Measurements from ENCODE around the gene EIF3L. TPM values are rescaled to one million over a fixed set of nuclear protein-coding genes. Genes with fewer than 3 reads are reported as not detected.

EIF3L gene
- total RNA-seq, 1 donor from 2014 or later: 971 TPM

- Histone ChIP-seq H3K27ac (no peak overlapping the region), H3K27me3 (peaks cover 42% of the 10 kb centered on the region), H3K9me3 (ENCODE audit: low read depth) (no peaks in the 10 kb centered on the region), H3K4me2 (peak overlapping the region; percentile 99), H4K20me1 (ENCODE audit: low read depth) (peaks cover 45% of the 10 kb centered on the region), H3K4me1 (peaks cover 35% of the 10 kb centered on the region), H3F3A (ENCODE audit: low read depth) (peaks cover 63% of the 10 kb centered on the region), H3K36me3 (no peaks in the 10 kb centered on the region), H2AFZ (replicated peaks) (no peak overlapping the region), H3K9ac (peak overlapping the region; percentile 47), H3K4me3 (peak overlapping the region; percentile 81), H3K79me2 (ENCODE audit: low read depth) (peaks cover 39% of the 10 kb centered on the region)
- peak overlapping the region; percentile 6 for H3K27ac Mint-ChIP-seq
- TF ChIP-seq CTCF (IDR thresholded peaks at IDR 0.05) (no peak), EZH2 (IDR thresholded peaks at IDR 0.05) (no peak), EZH2phosphoT487 (IDR thresholded peaks at IDR 0.05) (no peak)
- H3K27me3 Mint-ChIP-seq (ENCODE audit: insufficient read depth, low read depth): peaks cover 20% of the 10 kb centered on the region
- H3K4me3 Mint-ChIP-seq: peak overlapping the region; percentile 88
- peaks cover 36% of the 10 kb centered on the region for H3K4me1 Mint-ChIP-seq
- no peaks in the 10 kb centered on the region for H3K36me3 Mint-ChIP-seq
- peak; percentile 49 for DNase-seq (ENCODE audit: low spot score)
- peaks cover 3% of the 10 kb centered on the region for H3K9me3 Mint-ChIP-seq
Observed at GRCh38 chr22:37806409-37807333, 42.5 kb upstream of the EIF3L start.

GRCh38 chr22:37807410-37808293, 41.6 kb upstream of the EIF3L start, which contains the start of gene GCAT:
GCAT (plus strand) TSS chr22:37807934; CDS start chr22:37807968, 34 bp downstream.
- H3K9ac ChIP-seq: peak within 1 kb of the TSS; percentile 47

More at GRCh38 chr22:37807410-37808293, 41.6 kb upstream of the EIF3L start, which contains the start of gene GCAT:
- peak; percentile 98 for DNase-seq (ENCODE audit: low spot score)
- no peaks in the 10 kb centered on the region for H3K36me3 Mint-ChIP-seq
- Histone ChIP-seq H3K4me1 (peaks cover 35% of the 10 kb centered on the region), H3F3A (ENCODE audit: low read depth) (peaks cover 61% of the 10 kb centered on the region), H2AFZ (replicated peaks) (no peak within 1 kb of the TSS), H3K4me3 (peak within 1 kb of the TSS; percentile 81), H3K36me3 (no peaks in the 10 kb centered on the region), H3K27ac (no peak within 1 kb of the TSS), H3K27me3 (peaks cover 41% of the 10 kb centered on the region), H3K79me2 (ENCODE audit: low read depth) (peaks cover 39% of the 10 kb centered on the region), H4K20me1 (ENCODE audit: low read depth) (peaks cover 45% of the 10 kb centered on the region), H3K4me2 (peak within 1 kb of the TSS; percentile 99), H3K9me3 (ENCODE audit: low read depth) (no peaks in the 10 kb centered on the region)
- peaks cover 33% of the 10 kb centered on the region for H3K4me1 Mint-ChIP-seq
- H3K27ac Mint-ChIP-seq: no peak within 1 kb of the TSS
- peak within 1 kb of the TSS; percentile 88 for H3K4me3 Mint-ChIP-seq
- peaks cover 3% of the 10 kb centered on the region for H3K9me3 Mint-ChIP-seq
- peaks cover 16% of the 10 kb centered on the region for H3K27me3 Mint-ChIP-seq (ENCODE audit: insufficient read depth, low read depth)
- peak; percentile 35 for TF ChIP-seq EZH2 (IDR thresholded peaks at IDR 0.05)
- TF ChIP-seq CTCF (IDR thresholded peaks at IDR 0.05): no peak
